Measurements from ENCODE around the gene TMEM222. TPM values are rescaled to one million over a fixed set of nuclear protein-coding genes. Genes with fewer than 3 reads are reported as not detected.

Gene TMEM222
- total RNA-seq, 1 donor = 31.4 TPM

- no peak for DNase-seq (ENCODE audit: low read depth)
- TF ChIP-seq CTCF (IDR thresholded peaks at IDR 0.05; ENCODE audit: insufficient read depth, low read length) = no peak
- peak overlapping the region; percentile 81 for H3K4me3 ChIP-seq (ENCODE audit: low read depth, low read length)
Observed at GRCh38 chr1:27367160-27367650, 45.2 kb downstream of the TMEM222 start.

GRCh38 chr1:27368869-27369582 is 47.1 kb downstream of the TMEM222 start:
- peak; percentile 48 for TF ChIP-seq CTCF (IDR thresholded peaks at IDR 0.05; ENCODE audit: insufficient read depth, low read length)
- H3K4me3 ChIP-seq (ENCODE audit: low read depth, low read length) = no peak overlapping the region
- DNase-seq (ENCODE audit: low read depth) = peak; percentile 57

- H3K4me3 ChIP-seq (ENCODE audit: low read depth, low read length) = no peak overlapping the region
- no peak for DNase-seq (ENCODE audit: low read depth)
- no peak for TF ChIP-seq CTCF (IDR thresholded peaks at IDR 0.05; ENCODE audit: insufficient read depth, low read length)
Observed at GRCh38 chr1:27372022-27372807, 50.3 kb downstream of the TMEM222 start.

DNA sequence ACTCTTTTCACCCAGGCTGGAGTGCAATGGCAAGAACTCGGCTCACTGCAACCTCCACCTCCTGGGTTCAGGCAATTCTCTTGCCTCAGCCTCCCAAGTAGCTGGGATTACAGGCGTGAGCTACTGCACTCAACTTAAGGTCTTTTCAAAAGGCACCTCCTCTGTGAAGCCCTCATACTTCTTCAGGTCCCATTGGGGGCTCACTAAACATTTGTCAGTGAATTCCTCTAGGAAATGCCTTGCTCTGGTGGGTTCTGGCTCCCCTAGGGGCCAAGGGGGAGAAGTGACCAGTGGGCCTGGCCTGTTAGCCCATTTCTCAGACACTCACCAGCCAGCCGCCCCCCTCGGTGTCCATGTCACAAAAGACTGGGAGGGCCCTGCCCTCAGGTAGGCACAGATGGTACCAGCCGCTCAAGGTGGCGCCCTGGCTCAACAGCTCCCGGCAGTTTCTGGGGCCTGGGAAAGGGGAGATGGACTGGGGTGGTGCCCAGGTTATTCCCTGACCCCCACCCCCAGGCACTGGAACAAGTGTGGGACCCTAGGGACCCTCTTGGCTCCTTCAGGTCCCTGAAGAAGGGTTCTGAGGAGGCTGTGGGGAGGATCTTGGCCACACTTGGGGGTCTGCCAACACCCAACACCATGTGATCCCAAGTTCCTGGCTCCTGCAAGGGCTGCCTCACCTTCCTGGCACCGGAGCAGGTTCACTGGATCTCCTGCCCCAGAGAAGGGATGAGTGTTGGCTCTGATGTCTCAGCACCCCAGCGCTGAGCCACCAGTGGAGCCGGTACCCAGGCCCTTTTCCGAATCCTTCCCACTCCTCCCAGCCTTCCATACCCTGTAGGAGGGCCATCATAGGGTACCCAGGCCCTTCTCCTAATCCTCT is 51.1 kb downstream of the TMEM222 start:
- H3K4me3 ChIP-seq (ENCODE audit: low read depth, low read length) = no peak overlapping the region
- DNase-seq (ENCODE audit: low read depth) = no peak
- peak; percentile 38 for TF ChIP-seq CTCF (IDR thresholded peaks at IDR 0.05; ENCODE audit: insufficient read depth, low read length)

DNA sequence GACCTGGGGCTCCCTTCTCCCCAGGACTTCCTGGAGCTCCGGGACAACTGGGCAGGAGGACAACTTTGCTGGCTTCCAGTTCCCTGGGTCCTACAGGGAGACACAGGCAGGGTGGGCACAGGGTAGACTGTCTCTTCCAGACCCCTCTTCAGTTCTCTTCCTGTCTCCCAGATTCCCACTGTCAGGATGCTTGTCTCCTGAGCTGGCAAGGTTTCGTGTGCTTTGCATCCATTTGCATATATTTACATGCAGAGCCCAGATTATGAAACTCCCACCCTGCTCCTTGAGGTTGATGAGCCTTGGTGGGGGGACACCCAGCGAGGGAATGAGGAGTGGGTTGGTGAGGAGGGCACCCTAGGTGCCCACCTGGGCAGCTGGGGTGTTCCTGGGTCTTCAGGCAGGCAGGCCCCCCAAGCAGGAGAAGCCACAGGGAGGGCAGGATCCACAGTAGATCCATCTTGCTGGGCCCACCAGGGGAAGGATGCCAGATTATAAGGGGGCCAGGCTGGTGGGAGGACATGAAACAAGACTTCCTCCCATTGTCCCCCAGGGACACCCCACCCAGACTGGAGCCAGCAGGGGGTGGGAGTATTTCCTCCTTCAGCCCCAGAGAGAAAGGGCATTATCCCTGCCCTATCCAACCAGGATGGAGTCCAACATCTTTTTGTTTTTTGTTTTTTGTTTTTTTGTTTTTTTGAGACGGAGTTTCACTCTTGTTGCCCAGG is 52.6 kb downstream of the TMEM222 start, which contains the start of gene FCN3:
Gene FCN3 (minus strand): TSS at position 463 of the 725 bp plus-strand sequence. CDS start 6 bp downstream, at position 457.
- no peak for DNase-seq (ENCODE audit: low read depth)
- TF ChIP-seq CTCF (IDR thresholded peaks at IDR 0.05; ENCODE audit: insufficient read depth, low read length) = no peak
- H3K4me3 ChIP-seq (ENCODE audit: low read depth, low read length) = no peak within 1 kb of the TSS
